ENCODE measurements around the gene SLC35A2.
A peak's percentile ranks its signal among the peaks of the same experiment; 100 is the strongest.

SLC35A2 gene

GRCh38 chrX:48923771-48924170 is 12.3 kb upstream of the SLC35A2 start:
- Histone ChIP-seq H3K27ac (ENCODE audit: low read length) (no peak overlapping the region), H3K36me3 (ENCODE audit: control insufficient read depth, low read depth, low read length) (peaks cover 8% of the 10 kb centered on the region), H3K9ac (ENCODE audit: low read length) (no peak overlapping the region), H3K27me3 (ENCODE audit: control insufficient read depth, insufficient read depth, low read length) (no peaks in the 10 kb centered on the region), H3K4me1 (ENCODE audit: control insufficient read depth, low read depth, low read length) (peaks cover 20% of the 10 kb centered on the region), H3K9me3 (ENCODE audit: control insufficient read depth, low read depth, low read length) (no peaks in the 10 kb centered on the region), H3K4me3 (ENCODE audit: low read length) (no peak overlapping the region)

GRCh38 chrX:48920718-48921104 is 9.3 kb upstream of the SLC35A2 start:
- H3K9ac ChIP-seq (ENCODE audit: low read length): peak overlapping the region; percentile 13

GRCh38 chrX:48919947-48920717 is 8.7 kb upstream of the SLC35A2 start:
- Histone ChIP-seq H3K9ac (ENCODE audit: low read length) (peak overlapping the region; percentile 75), H3K36me3 (ENCODE audit: control insufficient read depth, low read depth, low read length) (peaks cover 13% of the 10 kb centered on the region)

More at GRCh38 chrX:48920718-48921104, 9.3 kb upstream of the SLC35A2 start:
- Histone ChIP-seq H3K4me1 (ENCODE audit: control insufficient read depth, low read depth, low read length) (peaks cover 11% of the 10 kb centered on the region), H3K36me3 (ENCODE audit: control insufficient read depth, low read depth, low read length) (peaks cover 14% of the 10 kb centered on the region), H3K27ac (ENCODE audit: low read length) (no peak overlapping the region), H3K27me3 (ENCODE audit: control insufficient read depth, insufficient read depth, low read length) (no peaks in the 10 kb centered on the region), H3K9me3 (ENCODE audit: control insufficient read depth, low read depth, low read length) (no peaks in the 10 kb centered on the region), H3K4me3 (ENCODE audit: low read length) (peak overlapping the region; percentile 90)

GRCh38 chrX:48919360-48919841 is 8.0 kb upstream of the SLC35A2 start:
- H3K4me1 ChIP-seq (ENCODE audit: control insufficient read depth, low read depth, low read length): peaks cover 11% of the 10 kb centered on the region
- H3K27me3 ChIP-seq (ENCODE audit: control insufficient read depth, insufficient read depth, low read length): no peaks in the 10 kb centered on the region
- H3K27ac ChIP-seq (ENCODE audit: low read length): peak overlapping the region; percentile 55
- no peaks in the 10 kb centered on the region for H3K9me3 ChIP-seq (ENCODE audit: control insufficient read depth, low read depth, low read length)
- H3K36me3 ChIP-seq (ENCODE audit: control insufficient read depth, low read depth, low read length): peaks cover 20% of the 10 kb centered on the region
- peak overlapping the region; percentile 90 for H3K4me3 ChIP-seq (ENCODE audit: low read length)
- H3K9ac ChIP-seq (ENCODE audit: low read length): peak overlapping the region; percentile 75

More at GRCh38 chrX:48919947-48920717, 8.7 kb upstream of the SLC35A2 start:
- H3K27me3 ChIP-seq (ENCODE audit: control insufficient read depth, insufficient read depth, low read length): no peaks in the 10 kb centered on the region
- H3K9me3 ChIP-seq (ENCODE audit: control insufficient read depth, low read depth, low read length): no peaks in the 10 kb centered on the region
- no peak overlapping the region for H3K27ac ChIP-seq (ENCODE audit: low read length)
- peaks cover 11% of the 10 kb centered on the region for H3K4me1 ChIP-seq (ENCODE audit: control insufficient read depth, low read depth, low read length)
- H3K4me3 ChIP-seq (ENCODE audit: low read length): peak overlapping the region; percentile 90

- Histone ChIP-seq H3K27ac (ENCODE audit: low read length) (peak within 1 kb of the TSS; percentile 55), H3K9me3 (ENCODE audit: control insufficient read depth, low read depth, low read length) (no peaks in the 10 kb centered on the region), H3K4me1 (ENCODE audit: control insufficient read depth, low read depth, low read length) (peaks cover 11% of the 10 kb centered on the region), H3K27me3 (ENCODE audit: control insufficient read depth, insufficient read depth, low read length) (no peaks in the 10 kb centered on the region), H3K36me3 (ENCODE audit: control insufficient read depth, low read depth, low read length) (peaks cover 26% of the 10 kb centered on the region), H3K9ac (ENCODE audit: low read length) (peak within 1 kb of the TSS; percentile 75), H3K4me3 (ENCODE audit: low read length) (peak within 1 kb of the TSS; percentile 90)
Observed at GRCh38 chrX:48918643-48919340, 7.3 kb upstream of the SLC35A2 start, which contains the start of gene PIM2. Gene PIM2 (minus strand): TSS chrX:48919024. CDS start chrX:48918834, 190 bp downstream.

GRCh38 chrX:48918301-48918642 is 6.8 kb upstream of the SLC35A2 start:
- Histone ChIP-seq H3K4me1 (ENCODE audit: control insufficient read depth, low read depth, low read length) (peaks cover 11% of the 10 kb centered on the region), H3K27ac (ENCODE audit: low read length) (no peak overlapping the region), H3K36me3 (ENCODE audit: control insufficient read depth, low read depth, low read length) (peaks cover 29% of the 10 kb centered on the region), H3K9me3 (ENCODE audit: control insufficient read depth, low read depth, low read length) (no peaks in the 10 kb centered on the region), H3K9ac (ENCODE audit: low read length) (peak overlapping the region; percentile 57), H3K27me3 (ENCODE audit: control insufficient read depth, insufficient read depth, low read length) (no peaks in the 10 kb centered on the region), H3K4me3 (ENCODE audit: low read length) (peak overlapping the region; percentile 90)

- Histone ChIP-seq H3K27ac (ENCODE audit: low read length) (peak overlapping the region; percentile 38), H3K27me3 (ENCODE audit: control insufficient read depth, insufficient read depth, low read length) (no peaks in the 10 kb centered on the region), H3K9me3 (ENCODE audit: control insufficient read depth, low read depth, low read length) (no peaks in the 10 kb centered on the region), H3K36me3 (ENCODE audit: control insufficient read depth, low read depth, low read length) (peaks cover 34% of the 10 kb centered on the region), H3K4me1 (ENCODE audit: control insufficient read depth, low read depth, low read length) (peaks cover 11% of the 10 kb centered on the region), H3K9ac (ENCODE audit: low read length) (peak overlapping the region; percentile 40), H3K4me3 (ENCODE audit: low read length) (peak overlapping the region; percentile 90)
Observed at GRCh38 chrX:48917139-48918001, 5.9 kb upstream of the SLC35A2 start.

- Histone ChIP-seq H3K36me3 (ENCODE audit: control insufficient read depth, low read depth, low read length) (peaks cover 34% of the 10 kb centered on the region), H3K4me3 (ENCODE audit: low read length) (no peak overlapping the region), H3K9ac (ENCODE audit: low read length) (no peak overlapping the region), H3K9me3 (ENCODE audit: control insufficient read depth, low read depth, low read length) (peaks cover 4% of the 10 kb centered on the region), H3K27ac (ENCODE audit: low read length) (no peak overlapping the region), H3K4me1 (ENCODE audit: control insufficient read depth, low read depth, low read length) (peaks cover 2% of the 10 kb centered on the region), H3K27me3 (ENCODE audit: control insufficient read depth, insufficient read depth, low read length) (no peaks in the 10 kb centered on the region)
Observed at GRCh38 chrX:48914593-48915493, 3.4 kb upstream of the SLC35A2 start.

- H3K27me3 ChIP-seq (ENCODE audit: control insufficient read depth, insufficient read depth, low read length): no peaks in the 10 kb centered on the region
- H3K27ac ChIP-seq (ENCODE audit: low read length): no peak overlapping the region
- peaks cover 5% of the 10 kb centered on the region for H3K9me3 ChIP-seq (ENCODE audit: control insufficient read depth, low read depth, low read length)
- H3K4me3 ChIP-seq (ENCODE audit: low read length): no peak overlapping the region
- peaks cover 34% of the 10 kb centered on the region for H3K36me3 ChIP-seq (ENCODE audit: control insufficient read depth, low read depth, low read length)
- no peak overlapping the region for H3K9ac ChIP-seq (ENCODE audit: low read length)
- no peaks in the 10 kb centered on the region for H3K4me1 ChIP-seq (ENCODE audit: control insufficient read depth, low read depth, low read length)
Observed at GRCh38 chrX:48913605-48914366, 2.3 kb upstream of the SLC35A2 start.

GRCh38 chrX:48910926-48911411 is 477 bp downstream of the SLC35A2 start:
- Histone ChIP-seq H3K4me1 (ENCODE audit: control insufficient read depth, low read depth, low read length) (no peaks in the 10 kb centered on the region), H3K36me3 (ENCODE audit: control insufficient read depth, low read depth, low read length) (peaks cover 31% of the 10 kb centered on the region), H3K27ac (ENCODE audit: low read length) (peak overlapping the region; percentile 38), H3K4me3 (ENCODE audit: low read length) (peak overlapping the region; percentile 81), H3K27me3 (ENCODE audit: control insufficient read depth, insufficient read depth, low read length) (no peaks in the 10 kb centered on the region), H3K9me3 (ENCODE audit: control insufficient read depth, low read depth, low read length) (peaks cover 9% of the 10 kb centered on the region), H3K9ac (ENCODE audit: low read length) (peak overlapping the region; percentile 81)

Data from iPS-18a (cell line).